Bone marrow (tissue), 2 donors: ENCODE measurements around the gene AARS2.
"Not testable (repeated sequence)": the region's sequence is repeated elsewhere in the genome, so short reads cannot be mapped to it uniquely, and the experiment has no call there.

Experiments
- DNase-seq, 2 donors: peaks; one replicate each; lab custom pipeline; 2025; lab: John Stamatoyannopoulos, UW

AARS2 gene

DNA sequence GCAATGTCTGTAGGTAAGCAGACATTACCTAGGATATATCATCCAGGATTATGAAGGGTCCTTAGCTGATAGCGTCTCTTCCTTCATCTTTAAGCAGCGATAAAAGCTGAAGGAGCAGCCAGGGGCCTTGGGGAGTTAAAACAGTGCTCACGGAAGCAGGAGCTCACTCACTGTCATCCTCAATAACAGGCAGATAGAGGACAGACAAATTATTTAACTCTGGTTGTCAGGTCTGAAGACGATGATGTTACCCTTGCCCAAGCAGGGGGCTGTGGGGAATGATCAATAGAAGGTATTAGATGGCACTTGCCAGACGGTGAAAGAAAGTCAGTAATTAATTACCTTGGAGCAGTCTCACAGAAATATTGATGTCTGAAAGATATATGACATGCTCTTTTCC, 16.7 kb upstream of the AARS2 start:
- no peak for DNase-seq

DNA sequence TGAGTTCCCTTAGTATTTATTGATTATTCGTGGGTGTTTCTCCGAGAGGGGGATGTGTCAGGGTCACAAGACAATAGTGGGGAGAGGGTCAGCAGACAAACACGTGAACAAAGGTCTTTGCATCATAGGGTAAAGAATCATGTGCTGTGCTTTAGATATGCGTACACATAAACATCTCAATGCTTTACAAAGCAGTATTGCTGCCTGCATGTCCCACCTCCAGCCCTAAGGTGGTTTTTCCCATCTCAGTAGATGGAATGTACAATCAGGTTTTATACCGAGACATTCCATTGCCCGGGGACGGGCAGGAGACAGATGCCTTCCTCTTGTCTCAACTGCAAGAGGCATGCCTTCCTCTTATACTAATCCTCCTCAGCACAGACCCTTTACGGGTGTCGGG, 15.1 kb upstream of the AARS2 start:
- DNase-seq, result not testable (repeated sequence)

DNA sequence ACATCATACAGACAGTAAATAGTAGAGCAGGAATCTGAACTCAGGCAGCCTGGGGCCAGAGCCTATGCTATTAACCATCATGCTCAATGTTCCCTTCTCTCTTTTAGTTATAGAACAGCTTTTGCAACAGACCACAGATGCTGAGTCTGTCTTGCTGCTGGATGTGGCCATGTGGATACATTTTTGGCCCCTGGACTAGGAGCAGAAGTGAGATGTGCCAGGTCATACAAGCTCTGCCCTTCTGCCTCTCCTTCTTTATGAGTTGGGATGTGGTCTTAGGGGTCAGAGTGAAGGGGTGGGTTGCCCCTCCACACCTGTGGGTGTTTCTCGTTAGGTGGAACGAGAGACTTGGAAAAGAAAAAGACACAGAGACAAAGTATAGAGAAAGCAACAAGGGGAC, 14.6 kb upstream of the AARS2 start:
- DNase-seq, result no peak

DNA sequence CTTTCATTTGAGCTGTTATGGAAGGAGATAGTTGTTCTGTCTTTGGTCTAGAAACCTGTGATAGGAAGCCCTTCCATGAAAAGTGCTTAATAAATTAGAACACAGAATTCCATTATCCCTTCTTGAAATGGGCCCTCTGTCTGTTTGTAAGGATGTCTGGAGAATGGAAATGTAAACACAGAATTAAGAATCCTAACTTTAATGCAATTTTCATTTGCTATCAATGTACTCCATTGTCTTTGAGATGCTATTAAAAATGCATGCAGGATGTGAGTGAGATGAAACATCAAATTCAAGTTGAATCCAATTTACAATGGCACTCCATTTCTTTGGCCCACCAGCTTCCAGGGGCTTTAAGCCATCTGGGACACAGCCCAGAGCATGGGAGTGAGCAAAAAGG, 13.9 kb upstream of the AARS2 start:
- DNase-seq, result no peak

DNA sequence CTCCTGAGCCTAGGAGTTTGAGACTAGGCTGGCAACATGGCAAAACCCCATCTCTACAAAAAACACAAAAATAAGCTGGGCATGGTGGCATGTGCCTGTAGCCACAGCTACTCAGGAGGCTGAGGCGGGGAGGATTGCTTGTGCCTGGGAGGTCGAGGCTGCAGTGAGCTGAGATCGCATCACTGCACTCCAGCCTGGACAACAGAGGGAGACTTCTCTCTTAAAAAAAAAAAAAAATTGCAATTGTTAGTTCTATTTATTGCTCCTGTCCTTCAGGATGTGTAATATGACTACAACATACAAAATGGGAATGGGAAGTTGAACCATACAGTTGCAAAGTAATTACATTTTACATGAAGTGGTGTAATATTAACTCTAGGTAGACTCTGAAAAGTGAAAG, 8.1 kb upstream of the AARS2 start:
- DNase-seq, result no peak

DNA sequence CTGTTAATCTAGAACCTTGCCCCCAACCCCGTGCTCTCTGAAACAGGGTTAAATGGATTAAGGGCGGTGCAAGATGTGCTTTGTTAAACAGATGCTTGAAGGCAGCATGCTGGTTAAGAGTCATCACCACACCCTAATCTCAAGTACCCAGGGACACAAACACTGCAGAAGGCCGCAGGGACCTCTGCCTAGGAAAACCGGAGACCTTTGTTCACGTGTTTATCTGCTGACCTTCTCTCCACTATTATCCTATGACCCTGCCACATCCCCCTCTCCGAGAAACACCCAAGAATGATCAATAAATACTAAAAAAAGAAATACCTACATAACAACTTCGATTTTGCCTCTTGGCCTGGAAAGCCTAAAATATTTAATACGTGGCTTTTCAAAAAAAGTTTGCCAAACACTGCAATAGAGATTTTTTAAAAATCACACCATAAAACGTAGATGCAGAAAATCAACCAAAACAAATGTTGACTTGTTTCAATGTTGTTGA, 4.0 kb upstream of the AARS2 start:
- not testable (repeated sequence) for DNase-seq

DNA sequence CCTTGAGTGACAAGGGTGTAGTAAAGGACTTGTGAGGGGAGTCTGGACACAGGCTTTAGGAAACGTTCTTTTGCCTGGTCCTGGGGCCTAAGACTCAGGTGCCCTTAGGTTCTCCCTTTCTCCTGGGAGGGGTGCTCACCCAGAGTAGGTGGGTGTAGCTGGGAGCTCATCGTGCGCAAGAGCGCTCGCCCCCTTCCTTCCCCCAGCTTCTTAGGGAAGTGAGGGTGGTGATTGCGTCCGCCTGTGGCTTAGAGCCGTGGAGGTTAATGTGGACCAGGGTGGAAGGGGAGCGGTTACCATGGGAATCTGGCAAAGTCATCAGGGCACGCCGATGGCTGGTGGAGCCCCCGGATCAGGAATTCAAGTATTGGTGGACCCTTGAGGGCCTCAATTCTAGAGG, 3.3 kb upstream of the AARS2 start:
- DNase-seq, result no peak

DNA sequence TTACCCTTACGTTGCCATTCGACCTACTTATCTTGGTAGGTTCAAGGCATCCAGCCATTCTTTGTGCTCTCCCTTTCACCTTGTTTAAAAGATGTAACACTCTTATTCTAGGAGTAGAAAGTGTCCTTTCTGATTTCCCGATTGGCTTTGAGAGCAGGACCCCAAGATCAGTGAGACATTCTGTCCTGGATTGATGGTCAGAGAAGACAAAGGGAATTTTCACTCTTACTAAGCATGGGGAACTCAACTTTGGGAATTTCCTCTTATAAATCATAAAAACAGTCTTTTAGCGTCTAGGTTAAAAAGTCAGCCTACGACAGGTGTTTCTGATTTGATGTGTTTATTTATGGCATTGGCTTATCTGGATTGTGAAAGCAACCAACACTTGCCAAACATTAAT, 2.8 kb upstream of the AARS2 start:
- no peak for DNase-seq

DNA sequence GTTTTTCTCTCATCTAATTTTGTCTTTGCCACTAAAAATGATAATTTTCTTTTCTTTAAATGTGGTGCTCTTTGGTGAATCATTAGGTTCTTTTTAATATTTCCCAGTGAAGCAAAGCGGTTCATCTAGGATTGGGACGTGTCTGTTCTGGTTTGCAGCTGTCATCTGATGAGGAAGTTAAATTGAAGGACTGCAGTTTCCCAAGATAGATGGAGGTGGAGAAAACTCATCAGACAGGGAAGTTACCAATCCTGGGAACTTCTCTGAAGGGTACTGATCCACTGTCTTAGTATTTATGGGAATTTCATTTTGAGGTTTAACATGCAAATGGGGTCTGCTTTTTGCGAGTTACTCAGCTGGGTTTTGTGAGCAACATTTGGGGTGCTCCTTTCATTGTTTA, 2.4 kb upstream of the AARS2 start:
- no peak for DNase-seq

DNA sequence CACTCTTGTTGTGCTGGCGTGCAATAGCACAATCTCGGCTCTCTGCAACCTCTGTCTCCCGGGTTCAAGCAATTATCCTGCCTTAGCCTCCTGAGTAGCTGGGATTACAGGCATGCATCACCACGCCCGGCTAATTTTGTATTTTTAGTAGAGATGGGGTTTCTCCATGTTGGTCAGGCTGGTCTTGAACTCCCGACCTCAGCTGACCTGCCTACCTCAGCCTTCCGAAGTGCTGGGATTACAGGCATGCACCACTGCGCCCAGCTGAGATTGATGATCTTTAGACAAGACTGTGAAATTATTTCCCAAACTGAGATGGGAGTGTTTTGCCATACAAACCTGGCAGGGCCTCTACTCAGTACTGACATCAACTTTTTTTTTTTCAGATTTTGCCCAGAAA, 1.5 kb upstream of the AARS2 start:
- DNase-seq, result not testable (repeated sequence)

DNA sequence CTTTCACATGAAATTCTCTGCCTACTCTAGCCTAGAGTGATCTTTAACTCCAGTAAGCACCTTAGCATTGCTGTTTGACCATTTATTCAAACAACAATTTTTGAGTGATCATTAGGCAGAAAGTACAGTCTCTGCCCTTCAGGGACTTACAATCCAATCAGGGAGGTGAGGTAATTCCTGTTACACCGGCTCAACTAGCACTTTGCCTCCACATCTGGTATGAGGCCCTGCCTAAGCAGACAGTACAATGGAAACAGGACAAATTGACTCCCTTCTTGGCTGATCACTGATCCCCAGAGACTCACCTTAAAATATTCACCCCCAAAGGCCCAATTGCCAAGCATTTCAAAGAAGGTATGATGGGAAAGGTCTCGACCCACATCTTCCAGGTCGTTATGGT, 1.4 kb downstream of the AARS2 start:
- DNase-seq, result no peak

DNA sequence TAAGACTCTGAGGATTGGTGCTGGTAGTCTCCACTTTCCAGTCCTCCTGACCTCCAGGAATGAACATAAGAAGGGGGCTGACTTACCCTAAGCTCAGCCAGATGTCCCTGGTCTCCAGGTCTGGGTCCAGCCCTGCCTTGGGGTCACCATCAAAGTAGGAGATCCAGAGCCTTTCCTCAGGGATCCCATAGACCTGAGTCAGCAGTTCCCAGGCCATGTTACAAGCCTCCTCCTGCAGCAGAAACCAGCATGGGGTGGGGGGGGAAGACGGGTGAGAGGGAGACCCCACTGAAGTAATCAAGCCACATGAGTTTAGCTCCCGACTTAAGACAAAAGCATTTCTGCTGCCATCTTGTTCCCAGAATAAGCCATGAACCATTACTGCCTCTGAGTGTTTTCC, 1.8 kb downstream of the AARS2 start:
- no peak for DNase-seq

DNA sequence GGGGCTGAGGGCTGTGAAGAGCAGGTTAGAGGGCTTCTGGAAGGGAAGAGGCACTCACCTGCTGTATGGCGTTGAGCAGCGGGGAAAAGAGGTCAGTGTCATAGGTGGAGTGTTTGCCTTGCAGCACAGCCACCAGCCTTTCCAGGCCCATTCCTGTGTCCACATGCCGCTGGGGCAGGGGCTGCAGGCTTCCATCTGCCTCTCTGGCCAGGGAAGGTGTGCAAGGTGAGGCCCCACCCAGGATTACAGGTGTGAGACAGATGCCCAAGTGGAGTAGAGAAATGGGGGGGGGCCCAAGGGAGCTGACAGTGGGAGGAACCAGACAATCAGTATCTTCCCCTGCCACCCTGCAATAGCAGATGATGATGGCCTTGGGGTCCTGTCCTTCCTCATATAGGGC, 2.9 kb downstream of the AARS2 start:
- DNase-seq, result no peak

DNA sequence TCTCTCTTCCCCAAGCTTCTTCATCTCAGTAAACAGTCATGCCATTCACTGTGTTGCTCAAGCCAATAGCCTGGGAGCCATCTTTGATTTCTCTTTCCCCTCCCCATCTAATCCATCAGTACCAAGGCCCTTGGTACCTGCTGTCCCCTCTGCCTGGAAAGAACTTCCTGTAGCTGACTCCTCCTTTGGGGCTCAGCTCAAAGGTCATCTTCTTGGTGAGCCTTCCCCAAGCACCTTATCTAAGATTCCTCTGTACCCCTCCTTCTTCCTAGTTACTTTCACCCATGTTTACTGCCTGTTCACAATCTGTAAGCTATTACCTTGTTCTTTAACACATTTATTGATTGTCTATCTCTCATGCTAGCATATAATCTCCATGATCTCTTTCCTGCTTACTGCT, 3.5 kb downstream of the AARS2 start:
- no peak for DNase-seq

DNA sequence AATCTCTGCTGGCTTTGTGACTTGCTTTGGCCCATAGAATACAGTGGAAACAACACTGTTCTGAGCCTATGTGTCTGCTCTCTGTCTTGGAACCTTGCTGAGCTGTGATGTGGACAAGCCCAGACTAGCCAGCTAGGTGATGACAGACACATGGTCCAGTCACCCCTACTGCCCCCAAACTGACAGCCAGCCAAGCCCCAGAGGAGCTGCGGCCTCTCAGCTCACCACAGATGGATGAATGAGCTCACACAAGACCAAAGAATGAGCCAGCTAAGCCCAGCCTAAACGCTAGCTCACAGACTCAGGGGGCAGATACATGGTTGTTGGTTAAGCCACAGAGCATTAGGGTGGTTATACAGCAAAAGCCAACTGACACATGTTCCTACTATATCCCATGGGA, 4.1 kb downstream of the AARS2 start:
- DNase-seq, result no peak

DNA sequence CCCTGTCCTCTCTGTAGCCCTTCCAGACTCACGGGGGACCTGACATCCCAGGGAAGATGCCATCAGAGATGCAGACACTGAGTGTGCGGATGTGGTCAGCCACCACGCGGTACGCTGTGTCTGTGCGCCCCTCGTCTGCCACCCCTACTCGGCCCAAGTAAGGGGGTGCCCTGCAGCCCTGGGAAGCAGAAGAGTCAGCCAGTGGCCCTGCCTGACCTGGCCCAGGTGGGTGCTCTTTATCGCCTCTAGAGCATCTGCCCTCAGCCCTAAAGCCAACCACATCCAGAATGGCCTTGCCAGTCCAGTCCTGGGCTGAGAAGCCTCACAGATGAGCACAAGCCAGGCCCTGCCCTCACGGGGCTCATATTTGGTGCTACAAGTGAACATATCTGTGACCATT, 5.9 kb downstream of the AARS2 start:
- DNase-seq, result no peak

DNA sequence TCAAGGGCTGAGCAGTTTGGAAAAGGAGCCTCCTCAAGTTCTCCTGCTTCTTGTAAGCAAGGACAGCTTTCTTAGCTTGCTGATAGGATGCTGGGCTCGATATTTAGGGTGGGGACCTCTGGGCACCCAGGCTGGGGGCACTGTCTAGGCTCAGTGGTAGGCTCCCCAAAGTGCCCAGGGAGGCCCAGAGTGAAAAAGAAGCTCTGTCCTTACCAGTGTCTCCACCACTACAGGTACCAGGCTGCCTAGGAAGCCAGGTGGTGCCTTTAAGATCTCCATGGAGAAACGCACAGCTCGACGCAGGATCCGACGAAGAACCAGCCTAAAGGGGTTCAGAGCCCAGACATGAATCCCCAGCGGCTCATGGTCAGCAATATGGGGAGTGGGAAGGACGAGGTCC, 6.4 kb downstream of the AARS2 start:
- no peak for DNase-seq

DNA sequence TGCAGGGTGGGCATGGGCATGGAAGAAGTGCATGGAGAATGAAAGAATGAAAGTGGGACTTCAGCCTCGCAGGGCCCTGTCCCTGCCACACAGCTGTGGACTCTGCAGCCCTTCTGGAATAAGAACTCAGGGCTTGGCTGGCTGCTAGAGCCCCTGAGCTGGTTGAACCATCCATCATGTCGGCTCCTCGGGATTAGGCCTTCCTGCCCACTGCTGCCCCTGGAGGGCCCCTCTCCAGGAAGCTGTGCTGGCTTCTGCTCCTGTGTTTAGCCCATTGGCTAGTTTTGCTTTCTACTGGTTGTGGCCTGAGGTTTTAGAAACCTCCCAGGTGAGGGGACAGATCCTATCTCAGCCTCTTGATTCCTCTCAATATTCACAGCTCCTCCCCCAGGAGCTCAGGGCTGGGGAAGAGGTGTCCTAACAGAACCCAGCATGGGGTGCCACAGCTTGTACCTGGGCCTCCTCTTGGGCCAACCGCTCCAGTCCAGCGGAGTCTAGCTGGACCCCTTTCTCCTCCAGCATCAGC, 7.9 kb downstream of the AARS2 start:
- no peak for DNase-seq

DNA sequence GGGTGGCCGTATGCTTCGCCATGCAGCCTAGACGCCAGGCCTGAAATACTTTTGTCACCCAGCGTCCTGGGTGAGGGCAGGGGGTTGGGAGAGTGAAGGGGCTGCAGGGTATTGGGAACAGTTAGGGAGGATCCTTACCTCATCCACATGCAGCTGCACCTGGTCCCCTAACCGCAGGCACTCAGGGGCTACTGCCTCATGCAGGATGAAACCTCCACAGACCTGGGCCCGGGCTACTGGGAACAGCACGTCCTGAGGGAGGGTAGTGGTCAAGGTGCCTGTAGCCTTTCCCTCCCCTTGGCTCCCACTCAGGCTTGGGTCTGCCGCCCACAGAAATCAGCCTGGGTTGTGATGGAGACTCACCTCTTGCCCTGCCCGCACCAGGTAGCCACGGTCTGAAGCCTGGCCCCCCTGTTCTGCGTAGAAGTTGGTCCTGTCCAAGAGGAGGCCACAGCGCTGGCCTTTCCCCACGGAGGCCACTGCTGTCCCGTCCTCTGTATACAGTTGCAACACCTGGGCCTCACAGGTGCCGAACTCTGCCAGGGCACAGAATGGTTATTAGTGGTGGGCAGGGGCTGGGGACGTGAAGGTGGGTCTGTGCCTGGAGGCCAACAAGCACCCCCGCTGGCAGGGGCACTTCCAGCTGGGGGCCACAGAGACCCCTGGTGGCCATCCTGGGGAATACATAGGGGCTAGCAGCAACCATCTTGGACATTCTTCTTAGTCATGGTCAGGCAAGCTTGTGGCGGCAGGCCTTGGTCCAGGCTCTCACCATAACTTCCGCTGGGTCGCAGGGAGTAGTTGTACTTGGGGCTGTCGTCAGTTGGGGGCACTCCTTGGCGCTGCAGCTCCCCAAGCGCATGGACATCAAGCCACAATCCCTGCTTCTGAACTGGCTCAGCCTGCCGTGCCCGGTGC, 8.6 kb downstream of the AARS2 start:
- DNase-seq, result no peak

DNA sequence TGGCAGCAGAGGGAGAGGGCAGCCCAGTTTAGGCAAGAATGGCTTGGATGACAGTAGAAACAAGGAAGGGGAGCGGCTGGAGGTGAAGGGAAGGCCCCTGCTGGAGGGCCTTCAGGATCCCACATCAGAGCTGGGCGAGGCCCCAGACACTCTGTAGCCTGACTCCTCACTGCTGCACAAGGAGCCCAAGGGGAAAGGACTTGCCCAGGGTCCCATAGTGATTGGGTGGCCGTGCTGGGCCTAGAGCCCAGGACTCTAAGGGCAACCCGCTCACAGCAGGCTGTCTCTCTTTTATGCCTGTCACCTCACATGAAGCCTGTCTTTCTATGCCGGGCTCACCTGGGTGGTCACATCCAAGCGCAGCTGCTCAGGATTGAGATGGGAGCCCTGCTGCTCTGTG, 9.3 kb downstream of the AARS2 start:
- DNase-seq, result no peak

DNA sequence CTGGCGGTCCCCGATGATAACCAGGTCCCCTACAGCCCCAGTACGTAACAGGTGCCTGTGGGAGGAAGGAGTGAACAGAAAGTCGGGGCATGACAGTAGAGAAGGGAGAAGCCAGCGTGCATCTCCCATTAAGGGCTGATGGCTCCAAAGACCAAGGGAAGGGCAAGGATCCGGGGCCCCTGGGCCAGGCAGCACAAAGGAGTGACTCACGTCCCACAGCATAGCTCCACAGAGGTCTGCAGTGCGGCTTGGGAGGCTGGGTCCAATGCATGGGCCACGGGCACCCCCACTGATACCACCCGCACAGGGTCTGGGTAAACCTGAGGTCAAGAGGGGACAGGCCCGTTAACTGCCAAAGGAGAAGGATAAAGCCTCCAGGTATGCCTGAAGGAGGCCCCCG, 10.3 kb downstream of the AARS2 start:
- no peak for DNase-seq

DNA sequence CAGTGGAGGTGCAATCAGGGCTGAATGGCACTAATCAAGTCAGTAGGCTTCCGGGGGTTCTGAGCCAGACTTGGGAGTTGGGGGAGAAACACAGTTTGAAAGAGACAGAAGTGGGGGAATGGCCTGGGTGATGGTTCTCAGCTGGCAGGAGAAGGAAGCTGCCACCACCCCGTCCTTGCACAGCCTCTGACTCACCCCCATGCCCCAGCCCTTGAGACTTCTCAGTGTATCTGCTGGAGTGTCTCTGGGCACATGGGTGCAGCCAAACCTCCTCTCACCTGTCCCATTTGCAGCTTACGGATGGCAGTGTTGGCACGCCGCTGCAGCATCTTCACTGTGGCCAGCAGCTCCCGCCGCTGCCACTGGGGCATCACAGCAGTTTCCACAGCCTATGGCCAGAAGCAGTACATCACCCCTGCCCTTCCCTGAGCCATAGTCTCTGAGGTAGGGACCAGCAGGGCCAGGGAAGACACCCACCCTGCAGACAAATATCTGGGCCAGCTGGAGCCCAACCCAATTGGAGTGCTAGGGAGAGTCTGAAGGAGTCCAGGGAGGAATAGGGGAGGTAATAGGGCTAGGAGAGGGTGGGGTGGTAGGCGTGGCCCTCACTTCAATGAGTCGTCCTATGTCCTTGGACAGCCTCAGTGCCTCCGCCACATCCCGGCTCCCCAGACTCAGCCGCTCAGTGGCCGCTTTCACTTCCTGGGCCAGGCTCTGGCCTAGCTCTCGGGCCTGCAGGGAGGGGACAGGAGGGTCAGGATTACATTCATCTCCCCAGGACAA, 11.2 kb downstream of the AARS2 start:
- no peak for DNase-seq

DNA sequence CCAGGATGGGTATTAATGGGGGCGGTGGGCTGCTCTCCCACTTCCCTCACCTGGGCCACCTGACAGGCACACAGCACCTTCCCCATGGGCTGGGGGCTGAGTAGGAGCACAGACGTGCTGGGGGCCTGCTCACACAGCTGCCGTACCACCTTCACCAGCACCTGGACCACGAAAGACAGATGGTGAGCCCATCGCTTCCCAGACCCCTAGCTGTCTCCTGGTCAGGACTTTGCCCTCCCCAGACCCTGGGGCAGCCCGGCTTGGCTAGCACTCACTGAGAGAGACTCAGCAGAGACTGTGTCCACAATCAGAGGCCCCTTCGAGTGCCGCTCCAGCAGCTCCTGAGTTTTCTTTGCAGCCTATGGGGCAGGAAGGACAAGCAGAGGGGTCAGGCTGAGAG, 12.0 kb downstream of the AARS2 start:
- DNase-seq, result no peak
